ENCODE results near the gene C2CD2L.
"Not testable (repeated sequence)": the region's sequence is repeated elsewhere in the genome, so short reads cannot be mapped to it uniquely, and the experiment has no call there.

Gene C2CD2L

DNA sequence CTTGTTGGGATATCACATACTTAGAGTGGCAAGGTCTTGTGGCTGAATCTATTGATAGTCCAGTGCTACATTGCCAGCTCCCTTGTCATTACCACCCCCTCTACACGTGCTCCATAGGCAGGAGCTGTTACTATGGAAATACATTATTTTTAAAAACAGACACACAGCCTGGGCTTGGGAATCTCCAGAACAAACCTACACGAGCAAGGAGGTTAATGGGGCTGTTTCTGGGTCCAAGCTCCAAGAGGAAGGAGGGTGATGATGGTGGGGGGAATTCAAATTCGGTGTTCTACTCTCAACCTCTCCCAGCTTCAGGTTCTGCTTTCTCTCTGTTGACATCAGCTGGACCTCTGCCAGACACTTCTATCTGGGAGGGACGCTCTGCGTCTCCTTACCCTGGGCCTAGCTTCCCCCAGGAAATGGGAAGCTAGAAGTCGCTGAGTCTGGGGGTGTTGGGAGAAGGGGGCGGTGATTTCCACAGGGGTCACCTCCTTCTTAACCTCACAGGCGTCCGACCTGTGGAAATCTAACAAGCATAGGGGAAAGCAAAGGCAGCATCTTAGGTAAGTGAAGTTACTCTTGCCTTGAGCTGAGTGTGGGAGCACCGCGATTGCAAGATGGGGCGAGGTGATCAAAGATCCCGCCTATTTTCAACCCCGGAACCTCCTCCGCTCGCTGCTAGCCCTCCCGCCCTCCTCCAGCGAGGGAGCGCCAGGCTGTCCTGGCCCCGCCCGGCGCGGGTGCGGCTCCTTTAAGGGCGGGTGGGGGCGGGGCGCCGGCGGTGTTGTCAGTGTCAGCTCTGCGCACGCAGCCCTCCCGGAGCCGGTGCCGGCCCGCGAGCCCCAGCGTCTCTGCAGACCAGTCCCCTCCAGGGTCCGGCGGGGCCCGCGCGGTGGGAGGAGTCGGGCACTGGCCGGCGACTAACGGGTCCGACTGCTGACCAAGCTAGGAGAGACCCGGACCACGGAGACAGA lies at the start of gene C2CD2L:
TSS of gene C2CD2L (plus strand) at position 781 of the 974 bp plus-strand sequence. CDS start 398 bp downstream, outside the sequence.
- DNase-seq: peak; percentile 76 to 88

DNA sequence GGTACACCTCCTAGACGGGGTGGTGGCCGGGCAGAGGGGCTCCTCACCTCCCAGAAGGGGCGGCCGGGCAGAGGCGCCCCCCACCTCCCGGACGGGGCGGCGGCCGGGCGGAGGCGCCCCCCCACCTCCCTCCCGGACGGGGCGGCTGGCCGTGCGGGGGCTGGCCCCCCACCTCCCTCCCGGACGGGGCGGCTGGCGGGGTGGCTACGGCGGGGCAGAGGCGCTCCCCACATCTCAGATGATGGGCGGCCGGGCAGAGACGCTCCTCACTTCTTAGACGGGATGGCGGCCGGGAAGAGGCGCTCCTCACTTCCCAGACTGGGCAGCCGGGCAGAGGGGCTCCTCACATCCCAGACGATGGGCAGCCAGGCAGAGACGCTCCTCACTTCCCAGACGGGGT lies 48.0 kb upstream of the C2CD2L start:
- not testable (repeated sequence) for DNase-seq

DNA sequence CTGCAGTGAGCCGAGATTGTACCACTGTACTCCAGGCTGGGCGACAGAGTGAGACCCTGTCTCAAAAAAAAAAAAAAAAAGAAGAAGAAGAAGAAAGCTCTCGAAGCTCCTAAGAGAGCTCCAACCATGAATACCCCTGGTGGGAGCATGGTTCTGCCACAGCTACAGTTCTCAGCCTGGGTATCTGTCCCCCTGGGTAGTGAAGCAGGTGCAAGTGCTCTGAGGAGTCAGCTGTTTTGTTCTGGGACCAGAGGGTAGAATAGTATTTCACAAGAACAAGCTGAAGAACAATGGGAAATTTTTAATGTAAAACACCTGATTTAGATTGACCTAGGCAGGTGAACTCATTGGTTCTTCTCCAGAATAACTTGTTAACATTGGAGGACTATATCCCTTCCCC lies 45.9 kb upstream of the C2CD2L start:
- DNase-seq: no peak

DNA sequence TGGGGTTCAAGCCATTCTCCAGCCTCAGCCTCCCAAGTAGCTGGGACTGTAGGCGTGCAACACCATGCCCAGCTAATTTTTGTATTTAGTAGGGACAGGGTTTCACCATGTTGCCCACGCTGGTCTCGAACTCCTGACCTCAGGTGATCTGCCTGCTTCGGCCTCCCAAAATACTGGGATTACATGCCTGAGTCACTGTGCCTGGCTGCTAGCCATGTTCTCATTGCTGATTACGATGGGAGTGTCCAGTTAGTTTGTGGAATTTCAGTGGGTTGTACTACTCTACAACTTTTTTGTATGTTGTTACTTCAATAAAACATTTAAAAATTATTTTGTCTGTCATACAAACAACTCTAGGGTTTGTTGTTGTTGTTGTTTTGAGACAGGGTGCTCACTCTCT lies 44.4 kb upstream of the C2CD2L start:
- DNase-seq: no peak

DNA sequence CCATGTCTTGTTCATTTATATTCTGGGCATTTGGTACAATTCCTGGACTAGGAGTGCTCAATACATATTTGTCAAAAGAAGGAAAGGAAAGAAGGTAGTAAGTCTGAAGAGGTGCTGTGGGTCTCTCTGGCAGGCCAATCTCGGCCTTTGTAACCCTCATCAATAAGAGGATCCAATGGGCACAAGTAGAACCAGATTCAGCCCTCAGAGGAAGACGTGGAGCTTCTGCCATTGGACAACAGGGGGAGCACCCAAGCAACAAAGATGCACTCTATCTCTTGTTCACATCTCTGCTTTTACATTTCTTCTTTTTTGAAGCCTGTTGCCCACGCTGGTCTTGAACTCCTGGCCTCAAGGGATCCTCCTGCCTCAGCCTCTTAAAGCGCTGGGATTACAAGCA lies 41.8 kb upstream of the C2CD2L start:
- DNase-seq: peak; percentile 33 to 45

DNA sequence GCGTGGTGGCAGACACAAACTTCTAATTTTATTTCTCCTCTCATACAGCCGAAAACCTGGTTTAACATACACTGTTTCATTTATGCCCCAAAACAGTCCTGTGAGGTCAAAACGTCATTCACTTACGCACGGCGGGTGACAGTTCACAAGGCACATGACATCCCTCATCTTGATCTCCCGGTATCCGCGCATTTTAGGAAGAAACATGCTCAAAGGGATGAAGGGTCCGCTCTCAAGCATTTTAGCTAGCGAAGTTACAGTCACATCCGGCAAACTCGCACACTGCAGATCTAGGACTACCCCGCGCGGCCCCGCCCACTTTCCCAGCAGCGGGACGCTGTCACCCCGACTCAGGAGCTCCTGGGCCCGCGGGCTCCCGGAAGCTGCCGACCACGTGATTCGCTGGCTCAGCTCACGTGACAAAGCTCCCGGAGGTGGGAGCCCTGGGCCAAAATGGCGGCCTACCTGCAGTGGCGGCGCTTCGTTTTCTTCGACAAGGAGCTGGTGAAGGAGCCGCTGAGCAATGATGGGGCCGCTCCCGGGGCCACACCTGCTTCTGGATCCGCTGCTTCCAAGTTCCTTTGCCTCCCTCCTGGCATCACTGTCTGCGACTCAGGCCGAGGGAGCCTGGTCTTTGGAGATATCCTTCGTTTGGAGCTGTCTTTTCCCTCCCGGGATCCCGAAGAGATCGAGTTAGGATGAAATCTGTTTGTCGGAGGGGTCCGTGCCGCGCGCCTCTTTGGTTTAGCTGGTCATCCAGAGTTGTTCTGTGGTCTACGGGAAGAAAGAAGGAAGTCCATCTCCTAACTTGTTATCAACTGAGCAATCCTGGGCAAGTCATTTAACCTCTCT lies 39.5 kb upstream of the C2CD2L start, which contains the start of gene VPS11:
TSS of gene VPS11 (plus strand) at position 448 of the 852 bp plus-strand sequence. CDS start at position 454, 6 bp downstream.
- peak; percentile 93 to 95 for DNase-seq

DNA sequence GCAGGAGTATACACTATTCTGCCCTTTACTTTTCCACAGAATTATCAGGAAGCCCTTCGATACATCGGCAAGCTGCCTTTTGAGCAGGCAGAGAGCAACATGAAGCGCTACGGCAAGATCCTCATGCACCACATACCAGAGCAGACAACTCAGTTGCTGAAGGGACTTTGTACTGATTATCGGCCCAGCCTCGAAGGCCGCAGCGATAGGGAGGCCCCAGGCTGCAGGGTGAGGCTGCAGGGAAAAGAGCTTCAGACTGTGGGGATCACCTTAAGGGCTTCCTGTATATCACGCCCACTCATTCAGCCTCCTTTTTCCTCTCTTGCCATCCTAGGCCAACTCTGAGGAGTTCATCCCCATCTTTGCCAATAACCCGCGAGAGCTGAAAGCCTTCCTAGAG lies 29.3 kb upstream of the C2CD2L start:
- DNase-seq: no peak

DNA sequence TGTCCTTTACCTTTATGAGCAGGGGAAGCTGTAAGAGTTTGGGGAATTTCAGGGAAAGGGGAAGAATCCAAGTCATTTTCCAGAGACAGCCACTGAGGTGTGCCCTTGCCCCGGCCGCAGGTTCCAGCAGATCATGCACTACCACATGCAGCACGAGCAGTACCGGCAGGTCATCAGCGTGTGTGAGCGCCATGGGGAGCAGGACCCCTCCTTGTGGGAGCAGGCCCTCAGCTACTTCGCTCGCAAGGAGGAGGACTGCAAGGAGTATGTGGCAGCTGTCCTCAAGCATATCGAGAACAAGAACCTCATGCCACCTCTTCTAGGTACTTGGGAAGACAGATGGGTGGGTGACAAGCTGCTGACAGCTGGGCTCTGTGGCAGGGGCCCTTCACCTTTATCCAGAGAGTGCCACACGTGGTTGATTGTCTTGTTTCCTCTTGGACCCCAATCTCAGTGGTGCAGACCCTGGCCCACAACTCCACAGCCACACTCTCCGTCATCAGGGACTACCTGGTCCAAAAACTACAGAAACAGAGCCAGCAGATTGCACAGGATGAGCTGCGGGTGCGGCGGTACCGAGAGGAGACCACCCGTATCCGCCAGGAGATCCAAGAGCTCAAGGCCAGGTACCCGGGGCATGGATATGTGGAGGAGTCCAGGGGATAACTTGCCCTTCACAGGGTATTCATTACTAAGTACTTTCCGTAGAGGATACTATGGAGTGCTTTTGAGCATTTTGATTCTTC lies 28.3 kb upstream of the C2CD2L start:
- DNase-seq: no peak

DNA sequence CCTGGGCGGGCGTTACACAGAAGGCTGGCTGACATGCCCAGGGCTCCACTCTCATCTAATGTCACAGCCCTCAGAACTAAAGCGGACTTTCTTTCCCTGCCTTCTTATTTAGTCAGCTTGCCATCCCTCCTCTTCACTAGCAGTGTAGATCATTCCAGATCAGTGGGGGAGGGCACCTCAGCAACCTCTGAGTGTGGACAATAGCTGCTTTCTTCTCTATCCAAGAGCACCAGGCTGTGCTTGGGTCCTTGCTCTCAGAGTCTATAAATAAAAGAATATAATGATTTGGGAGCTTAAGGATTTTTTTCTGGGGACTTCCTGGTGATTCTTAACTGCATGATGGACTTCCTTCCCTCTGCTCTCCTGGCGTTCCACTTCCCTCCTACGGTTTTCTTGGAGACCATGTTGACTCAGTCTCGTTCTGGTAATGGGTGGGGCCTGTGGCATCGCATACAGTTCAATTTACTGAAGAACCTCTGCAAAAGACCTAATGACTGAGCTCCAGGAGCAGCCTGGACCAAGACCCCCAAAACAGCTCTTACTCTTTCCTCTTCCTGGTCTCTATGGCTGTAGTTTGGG lies 25.4 kb upstream of the C2CD2L start:
- DNase-seq: no peak

DNA sequence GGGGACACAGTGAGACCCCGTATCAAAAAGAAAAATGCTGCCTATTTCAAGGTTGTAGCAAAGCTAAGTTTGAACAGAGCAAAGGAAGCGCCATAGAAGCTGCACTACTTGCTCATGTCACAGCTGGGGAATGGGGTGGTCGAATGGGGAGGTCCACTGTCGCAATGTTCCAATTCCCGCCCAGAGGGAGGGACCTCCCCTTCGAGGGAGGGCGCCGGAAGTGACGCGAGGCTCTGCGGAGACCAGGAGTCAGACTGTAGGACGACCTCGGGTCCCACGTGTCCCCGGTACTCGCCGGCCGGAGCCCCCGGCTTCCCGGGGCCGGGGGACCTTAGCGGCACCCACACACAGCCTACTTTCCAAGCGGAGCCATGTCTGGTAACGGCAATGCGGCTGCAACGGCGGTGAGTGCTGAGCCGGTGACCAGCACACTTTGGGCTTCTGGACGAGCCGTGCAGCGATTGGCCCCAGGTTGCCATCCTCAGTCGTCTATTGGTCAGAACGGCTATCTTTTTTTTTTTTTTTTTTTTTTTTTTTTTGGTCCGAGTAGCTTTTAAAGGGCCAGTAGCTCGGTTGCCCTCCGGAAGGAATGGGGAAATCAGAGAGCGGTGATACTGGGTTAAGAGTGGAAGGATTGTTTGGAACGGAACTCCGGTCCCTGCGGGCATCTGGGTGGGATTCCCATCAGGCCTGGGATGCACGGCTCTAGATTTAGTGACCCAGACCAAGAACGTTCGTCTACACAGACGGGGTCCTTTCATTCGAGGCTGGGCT lies 22.3 kb upstream of the C2CD2L start, which contains the start of gene HMBS:
TSS of gene HMBS (plus strand) at position 219 of the 774 bp plus-strand sequence. CDS start at position 372, 153 bp downstream.
- DNase-seq: peak; percentile 78 to 96

DNA sequence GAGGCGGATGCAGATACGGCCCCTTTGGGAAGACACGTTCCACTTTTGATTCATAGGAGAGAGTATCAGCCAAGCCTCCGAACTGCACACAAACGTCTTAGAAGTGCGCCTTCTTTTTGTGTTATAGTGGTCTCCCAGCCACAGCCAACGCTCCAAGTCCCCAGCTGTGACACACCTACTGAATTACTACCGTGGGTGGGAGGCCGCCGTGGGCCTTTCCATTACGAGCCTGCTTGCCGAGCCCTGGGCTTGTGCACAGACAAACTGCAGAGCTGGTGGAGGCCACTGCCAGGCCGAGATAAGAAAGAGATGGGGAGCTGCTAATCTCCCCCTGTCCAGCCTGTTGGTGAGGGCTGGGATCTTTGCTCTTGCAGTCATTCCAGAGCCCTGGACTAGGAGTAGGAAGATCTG lies 21.7 kb upstream of the C2CD2L start:
- no peak for DNase-seq

DNA sequence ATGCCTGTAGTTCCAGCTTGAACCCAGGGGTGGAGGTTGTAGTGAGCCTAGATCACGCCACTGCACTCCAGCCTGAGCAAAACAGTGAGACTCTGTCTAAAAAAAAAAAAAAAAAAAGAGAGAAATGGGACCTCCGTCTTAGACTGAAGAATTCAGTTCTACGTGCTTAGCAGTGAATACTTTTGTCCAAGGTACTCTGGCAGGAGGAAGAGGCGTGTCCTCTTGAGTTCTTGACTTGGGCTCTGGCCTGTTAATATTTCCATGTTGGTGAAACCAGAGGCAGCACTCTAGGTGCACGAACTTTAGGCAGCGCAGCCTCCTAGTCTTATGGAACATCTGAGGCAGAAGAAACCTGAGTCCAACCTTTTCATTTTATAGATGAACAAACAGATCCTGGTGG lies 20.0 kb upstream of the C2CD2L start:
- no peak for DNase-seq

DNA sequence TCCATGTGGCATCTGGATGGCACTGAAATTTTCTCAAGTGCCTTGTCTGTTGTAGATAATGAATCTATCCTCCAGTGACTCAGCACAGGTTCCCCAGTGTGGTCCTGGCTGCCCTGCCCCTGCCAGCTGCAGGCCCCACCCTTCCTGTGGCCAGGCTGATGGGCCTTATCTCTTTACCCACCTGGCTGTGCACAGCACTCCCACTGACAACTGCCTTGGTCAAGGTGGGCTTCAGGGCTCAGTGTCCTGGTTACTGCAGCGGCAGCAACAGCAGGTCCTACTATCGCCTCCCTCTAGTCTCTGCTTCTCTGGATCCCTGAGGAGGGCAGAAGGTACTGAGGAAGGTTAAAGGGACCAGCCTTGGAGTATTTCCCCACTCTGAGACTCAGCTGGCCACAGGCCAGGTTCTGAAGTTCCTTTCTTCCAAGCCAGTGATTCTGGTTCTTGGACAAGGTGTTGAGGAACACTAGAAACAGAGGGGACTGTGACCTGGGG lies 19.4 kb upstream of the C2CD2L start:
- DNase-seq: no peak

DNA sequence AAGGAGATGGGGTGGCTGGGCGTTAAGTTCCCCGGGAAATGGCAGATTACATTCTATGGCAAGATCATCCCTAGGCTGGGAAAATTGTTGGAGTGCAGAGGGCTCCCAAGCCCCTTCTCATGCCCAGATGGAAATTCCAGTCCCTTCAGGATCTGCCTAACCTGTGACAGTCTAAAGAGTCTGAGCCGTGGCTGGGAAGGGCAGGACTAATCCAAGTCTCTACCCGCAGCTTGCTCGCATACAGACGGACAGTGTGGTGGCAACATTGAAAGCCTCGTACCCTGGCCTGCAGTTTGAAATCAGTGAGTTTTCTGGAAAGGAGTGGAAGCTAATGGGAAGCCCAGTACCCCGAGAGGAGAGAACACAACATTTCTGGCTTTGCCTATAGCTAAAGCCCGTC lies 18.7 kb upstream of the C2CD2L start:
- no peak for DNase-seq

DNA sequence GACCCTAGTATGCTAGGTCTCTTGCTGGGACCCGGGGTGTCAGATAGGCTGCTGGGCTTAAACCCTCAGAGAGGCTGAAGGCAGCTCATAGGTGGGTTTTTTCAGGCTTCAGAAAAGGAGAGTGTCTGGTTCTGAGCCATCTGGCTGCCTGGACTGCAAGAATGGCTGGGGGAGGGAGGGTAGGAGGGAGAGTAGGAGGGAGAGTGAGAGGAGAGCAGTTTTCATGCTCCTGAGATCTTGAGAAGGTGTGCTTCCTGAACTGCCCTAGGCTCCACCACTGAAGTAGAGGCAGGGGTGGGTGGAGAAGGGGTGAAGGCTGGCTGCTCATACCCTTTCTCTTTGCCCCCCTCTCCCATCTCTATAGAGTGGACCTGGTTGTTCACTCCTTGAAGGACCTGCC lies 17.8 kb upstream of the C2CD2L start:
- DNase-seq: no peak

DNA sequence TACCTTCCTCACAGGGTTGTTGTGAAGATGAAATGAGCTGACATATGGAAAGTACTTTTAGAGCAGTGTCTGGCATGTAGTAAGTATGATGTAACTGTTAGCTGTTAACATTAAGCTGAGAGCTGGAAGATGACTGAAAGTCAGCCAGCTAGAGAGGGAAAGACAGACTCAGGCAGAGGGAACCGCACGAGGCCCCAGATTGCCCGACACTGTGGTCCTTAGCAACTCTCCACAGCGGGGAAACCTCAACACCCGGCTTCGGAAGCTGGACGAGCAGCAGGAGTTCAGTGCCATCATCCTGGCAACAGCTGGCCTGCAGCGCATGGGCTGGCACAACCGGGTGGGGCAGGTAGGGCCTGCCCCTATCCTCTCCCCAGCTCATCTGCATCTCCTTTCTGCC lies 16.0 kb upstream of the C2CD2L start:
- no peak for DNase-seq

DNA sequence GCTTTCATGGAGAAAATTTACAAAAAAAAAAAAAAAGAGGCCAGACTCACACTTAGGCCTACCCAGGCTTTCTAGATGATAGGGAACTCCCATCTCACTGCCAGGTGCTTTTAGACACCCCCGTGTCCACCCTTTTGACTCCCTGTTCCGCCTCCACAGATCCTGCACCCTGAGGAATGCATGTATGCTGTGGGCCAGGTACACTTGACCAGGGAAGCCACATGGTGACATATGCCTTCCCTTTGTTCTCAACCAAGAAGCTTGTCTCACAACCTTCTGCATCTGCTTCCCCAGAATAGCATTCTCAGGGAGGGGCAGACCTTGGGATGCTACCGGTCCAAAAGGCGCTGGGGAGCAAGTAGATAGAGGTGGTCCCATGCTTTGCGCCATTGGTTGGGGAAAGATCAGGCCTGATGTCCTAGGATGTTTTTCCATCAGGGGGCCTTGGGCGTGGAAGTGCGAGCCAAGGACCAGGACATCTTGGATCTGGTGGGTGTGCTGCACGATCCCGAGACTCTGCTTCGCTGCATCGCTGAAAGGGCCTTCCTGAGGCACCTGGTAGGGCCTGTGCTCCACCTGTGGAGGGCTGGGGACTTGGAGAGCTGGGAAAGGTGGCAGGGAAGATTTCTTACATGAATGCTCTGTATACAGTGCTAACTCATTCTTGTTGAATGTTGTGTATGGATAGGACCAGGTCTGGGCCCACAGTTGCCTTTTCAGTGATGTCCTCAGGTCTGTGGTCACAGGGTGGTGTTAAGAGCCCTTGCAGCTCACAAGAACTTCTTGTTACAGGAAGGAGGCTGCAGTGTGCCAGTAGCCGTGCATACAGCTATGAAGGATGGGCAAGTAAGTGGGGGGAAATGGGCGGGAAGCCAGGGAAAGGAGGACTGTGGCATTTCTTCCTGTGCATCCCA lies 14.9 kb upstream of the C2CD2L start:
- DNase-seq: no peak

DNA sequence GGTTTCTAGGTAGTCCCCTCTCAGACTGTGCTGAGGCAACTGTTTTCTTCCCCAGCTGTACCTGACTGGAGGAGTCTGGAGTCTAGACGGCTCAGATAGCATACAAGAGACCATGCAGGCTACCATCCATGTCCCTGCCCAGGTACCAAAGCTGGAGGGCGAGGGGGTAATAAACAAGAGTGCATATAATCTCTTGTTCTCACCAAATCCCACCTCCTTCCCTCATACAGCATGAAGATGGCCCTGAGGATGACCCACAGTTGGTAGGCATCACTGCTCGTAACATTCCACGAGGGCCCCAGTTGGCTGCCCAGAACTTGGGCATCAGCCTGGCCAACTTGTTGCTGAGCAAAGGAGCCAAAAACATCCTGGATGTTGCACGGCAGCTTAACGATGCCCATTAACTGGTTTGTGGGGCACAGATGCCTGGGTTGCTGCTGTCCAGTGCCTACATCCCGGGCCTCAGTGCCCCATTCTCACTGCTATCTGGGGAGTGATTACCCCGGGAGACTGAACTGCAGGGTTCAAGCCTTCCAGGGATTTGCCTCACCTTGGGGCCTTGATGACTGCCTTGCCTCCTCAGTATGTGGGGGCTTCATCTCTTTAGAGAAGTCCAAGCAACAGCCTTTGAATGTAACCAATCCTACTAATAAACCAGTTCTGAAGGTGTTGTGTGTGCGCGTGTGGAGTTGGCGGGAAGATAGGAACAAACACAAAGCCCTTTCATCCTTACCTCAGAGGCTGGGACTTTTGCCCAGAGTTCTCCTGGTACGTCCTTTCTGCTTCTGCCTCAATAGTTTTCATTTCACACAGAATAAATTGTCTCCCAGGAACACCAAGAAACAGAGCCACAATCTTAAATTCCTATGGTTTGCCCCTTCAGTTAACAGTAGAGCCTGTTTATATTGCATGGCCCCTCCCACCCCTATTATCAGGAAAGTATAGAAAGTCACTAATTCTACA lies 14.0 kb upstream of the C2CD2L start:
- DNase-seq: no peak
